Measurements from ENCODE around the gene CYBC1. TPM values are rescaled to one million over a fixed set of nuclear protein-coding genes. Genes with fewer than 3 reads are reported as not detected.

CYBC1 gene
- total RNA-seq, 2 experiments from 2014 or later = 60.2 to 62.4 TPM

GRCh38 chr17:82400830-82401229 is 49.7 kb downstream of the CYBC1 start:
- Mint-ChIP-seq H3K27me3 (no peaks in the 10 kb centered on the region), H3K4me1 (ENCODE audit: low read depth) (peaks cover 17% of the 10 kb centered on the region), H3K4me3 (peak overlapping the region; percentile 88), H3K9me3 (no peaks in the 10 kb centered on the region), H3K27ac (peak overlapping the region; percentile 40), H3K36me3 (ENCODE audit: low read depth) (peaks cover 32% of the 10 kb centered on the region)
- TF ChIP-seq, protein P1, sequence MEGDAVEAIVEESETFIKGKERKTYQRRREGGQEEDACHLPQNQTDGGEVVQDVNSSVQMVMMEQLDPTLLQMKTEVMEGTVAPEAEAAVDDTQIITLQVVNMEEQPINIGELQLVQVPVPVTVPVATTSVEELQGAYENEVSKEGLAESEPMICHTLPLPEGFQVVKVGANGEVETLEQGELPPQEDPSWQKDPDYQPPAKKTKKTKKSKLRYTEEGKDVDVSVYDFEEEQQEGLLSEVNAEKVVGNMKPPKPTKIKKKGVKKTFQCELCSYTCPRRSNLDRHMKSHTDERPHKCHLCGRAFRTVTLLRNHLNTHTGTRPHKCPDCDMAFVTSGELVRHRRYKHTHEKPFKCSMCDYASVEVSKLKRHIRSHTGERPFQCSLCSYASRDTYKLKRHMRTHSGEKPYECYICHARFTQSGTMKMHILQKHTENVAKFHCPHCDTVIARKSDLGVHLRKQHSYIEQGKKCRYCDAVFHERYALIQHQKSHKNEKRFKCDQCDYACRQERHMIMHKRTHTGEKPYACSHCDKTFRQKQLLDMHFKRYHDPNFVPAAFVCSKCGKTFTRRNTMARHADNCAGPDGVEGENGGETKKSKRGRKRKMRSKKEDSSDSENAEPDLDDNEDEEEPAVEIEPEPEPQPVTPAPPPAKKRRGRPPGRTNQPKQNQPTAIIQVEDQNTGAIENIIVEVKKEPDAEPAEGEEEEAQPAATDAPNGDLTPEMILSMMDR (IDR thresholded peaks at IDR 0.05) = no peak
- H3K4me1 ChIP-seq (ENCODE audit: insufficient read depth, low read length) = peaks cover 21% of the 10 kb centered on the region
- no peak overlapping the region for H3K27ac ChIP-seq (ENCODE audit: low read depth in 1 of 2, low read length in 2 of 2)
- H3K27me3 ChIP-seq (ENCODE audit: control insufficient read depth in 1 of 2, insufficient read depth in 2 of 2, low read length in 2 of 2) = no peaks in the 10 kb centered on the region
- ChIA-PET POLR2A (no interaction called here), CTCF (no interaction called here)
- DNase-seq = peak in 13 of 14 experiments; percentile 12 to 77 (median 41)
- no peaks in the 10 kb centered on the region for H3K9me3 ChIP-seq (ENCODE audit: control insufficient read depth in 1 of 2, insufficient read depth in 1 of 2, low read length in 2 of 2)
- H3K36me3 ChIP-seq (ENCODE audit: insufficient read depth, low read length) = peaks cover 22% of the 10 kb centered on the region
- intact Hi-C loops (cut with DNase I, micrococcal nuclease) = no loop called here
- H3K4me3 ChIP-seq (ENCODE audit: low read length) = peak overlapping the region; percentile 30
- peak; percentile 87 for ATAC-seq (ENCODE audit: poor library complexity)

DNA sequence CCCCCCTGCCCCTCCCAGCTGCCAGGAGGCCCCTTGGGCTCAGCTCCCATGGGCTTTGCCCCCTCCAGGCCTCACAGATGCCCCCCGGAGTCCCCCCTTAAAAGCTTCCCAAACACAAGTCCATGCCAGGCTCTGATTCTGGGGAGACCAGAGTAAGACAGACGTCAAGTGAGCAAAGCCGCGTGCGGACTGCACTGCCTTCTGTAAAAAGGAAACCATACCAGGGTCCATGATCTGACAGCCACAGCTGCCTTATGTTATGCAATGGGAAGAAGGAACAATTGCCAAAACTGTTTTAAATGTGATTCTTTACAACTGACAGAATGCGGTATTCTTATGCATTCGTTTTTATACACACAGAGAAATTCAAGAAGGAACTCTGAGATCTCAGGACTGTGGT is 50.3 kb downstream of the CYBC1 start:
- Histone ChIP-seq H3K36me3 (ENCODE audit: insufficient read depth, low read length) (peaks cover 22% of the 10 kb centered on the region), H3K4me1 (ENCODE audit: insufficient read depth, low read length) (peaks cover 21% of the 10 kb centered on the region), H3K27me3 (ENCODE audit: control insufficient read depth in 1 of 2, insufficient read depth in 2 of 2, low read length in 2 of 2) (no peaks in the 10 kb centered on the region), H3K27ac (ENCODE audit: low read depth in 1 of 2, low read length in 2 of 2) (no peak overlapping the region), H3K9me3 (ENCODE audit: control insufficient read depth in 1 of 2, insufficient read depth in 1 of 2, low read length in 2 of 2) (no peaks in the 10 kb centered on the region), H3K4me3 (ENCODE audit: low read length) (no peak overlapping the region)
- Mint-ChIP-seq H3K27ac (no peak overlapping the region), H3K4me3 (no peak overlapping the region), H3K4me1 (ENCODE audit: low read depth) (peaks cover 17% of the 10 kb centered on the region), H3K36me3 (ENCODE audit: low read depth) (peaks cover 31% of the 10 kb centered on the region), H3K27me3 (no peaks in the 10 kb centered on the region), H3K9me3 (no peaks in the 10 kb centered on the region)
- ChIA-PET CTCF (no interaction called here), POLR2A (no interaction called here)
- TF ChIP-seq, protein P1 (IDR thresholded peaks at IDR 0.05) = no peak
- intact Hi-C loops (cut with DNase I, micrococcal nuclease) = no loop called here
- no peak for ATAC-seq (ENCODE audit: poor library complexity)
- DNase-seq = peak in 1 of 14 experiments; percentile 22

DNA sequence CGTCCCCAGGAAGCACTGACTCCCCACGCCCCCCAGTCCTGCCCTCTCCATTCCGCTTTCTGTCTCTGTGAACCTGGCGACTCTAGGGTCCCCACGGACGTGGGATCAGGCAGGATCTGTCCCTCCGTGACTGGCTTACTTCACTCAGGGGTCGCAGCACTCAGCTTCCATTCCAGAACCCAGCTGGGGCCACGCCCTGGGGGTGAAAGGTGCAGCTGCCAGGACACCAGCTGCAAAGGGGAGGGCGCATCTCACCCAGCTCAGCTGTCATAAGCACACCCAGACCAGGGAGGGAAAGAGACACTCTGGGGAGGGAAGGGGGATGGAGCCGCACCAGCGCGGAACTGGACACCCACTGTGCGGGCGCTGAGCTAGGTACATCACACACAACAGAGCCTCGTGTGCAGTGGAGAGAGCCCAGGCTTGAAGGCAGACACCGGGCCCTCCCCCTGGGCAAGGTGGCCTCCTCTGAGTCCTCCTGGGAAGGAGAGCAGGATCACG is 50.9 kb downstream of the CYBC1 start:
- no peak overlapping the region for H3K4me3 Mint-ChIP-seq
- Histone ChIP-seq H3K27me3 (ENCODE audit: control insufficient read depth in 1 of 2, insufficient read depth in 2 of 2, low read length in 2 of 2) (no peaks in the 10 kb centered on the region), H3K4me1 (ENCODE audit: insufficient read depth, low read length) (peaks cover 21% of the 10 kb centered on the region), H3K27ac (ENCODE audit: low read depth in 1 of 2, low read length in 2 of 2) (no peak overlapping the region), H3K4me3 (ENCODE audit: low read length) (no peak overlapping the region), H3K9me3 (ENCODE audit: control insufficient read depth in 1 of 2, insufficient read depth in 1 of 2, low read length in 2 of 2) (no peaks in the 10 kb centered on the region), H3K36me3 (ENCODE audit: insufficient read depth, low read length) (peaks cover 22% of the 10 kb centered on the region)
- DNase-seq (no peak), ATAC-seq (ENCODE audit: poor library complexity) (no peak)
- intact Hi-C loops (cut with DNase I, micrococcal nuclease) = no loop called here
- H3K9me3 Mint-ChIP-seq = no peaks in the 10 kb centered on the region
- ChIA-PET POLR2A (no interaction called here), CTCF (no interaction called here)
- H3K36me3 Mint-ChIP-seq (ENCODE audit: low read depth) = peaks cover 34% of the 10 kb centered on the region
- H3K4me1 Mint-ChIP-seq (ENCODE audit: low read depth) = peaks cover 17% of the 10 kb centered on the region
- no peaks in the 10 kb centered on the region for H3K27me3 Mint-ChIP-seq
- no peak overlapping the region for H3K27ac Mint-ChIP-seq
- TF ChIP-seq, protein P1 (IDR thresholded peaks at IDR 0.05) = no peak

Measured in CD4-positive, alpha-beta T cell (primary cell).